Panc1 (cell line): ENCODE results near the gene MACROH2A1. TPM values are rescaled to one million over a fixed set of nuclear protein-coding genes. Genes with fewer than 3 reads are reported as not detected.

ENCODE experiments used
- ATAC-seq: fragments of 200-7000 bp; cut with Tn5 transposase; 2 replicates; pipeline ENCODE4 v1.9.1; 2020; ENCODE audit warnings: mild to moderate bottlenecking, moderate library complexity
- BruUV-seq: library from RNA; stranded (reverse); fragments of 400-500 nt; replicated peaks from 2 replicates; lab custom pipeline; 2021; lab: Mats Ljungman, UMichigan
- CTCF ChIA-PET: fragments of 300-600 bp; sonication (Branson Sonifier 250); formaldehyde crosslinking; loops from one replicate; lab custom pipeline; 2022; ENCODE audit warnings: antibody characterized with exemption; lab: Charles Lee
- POLR2A ChIA-PET: fragments of 300-600 bp; sonication (Branson Sonifier 250); formaldehyde crosslinking; loops from one replicate; lab custom pipeline; 2022; ENCODE audit warnings: antibody characterized with exemption; lab: Charles Lee
- DNase-seq: peaks from one replicate; pipeline ENCODE4 v3.0.0-alpha.2; 2010; ENCODE audit warnings: low read depth, low spot score
- H3K27ac ChIP-seq: 2 replicates; pipeline ENCODE4 v1.5.1; 2011; ENCODE audit warnings: mild to moderate bottlenecking, low read length, inconsistent platforms
- H3K27me3 ChIP-seq: fragments of 200-500 bp; sonication (Bioruptor generic); 2 replicates; pipeline ENCODE4 v1.6.0; 2014; ENCODE audit warnings: low read length, inconsistent platforms; ENCODE audit not compliant: control insufficient read depth, insufficient read depth
- H3K36me3 ChIP-seq: fragments of 200-500 bp; sonication (Bioruptor generic); 2 replicates; pipeline ENCODE4 v1.5.1; 2014; ENCODE audit warnings: inconsistent platforms, mild to moderate bottlenecking, low read length, moderate library complexity; ENCODE audit not compliant: control insufficient read depth, insufficient read depth
- H3K4me1 ChIP-seq: 2 replicates; pipeline ENCODE4 v1.5.1; 2011; ENCODE audit warnings: inconsistent platforms, mild to moderate bottlenecking, low read length, moderate library complexity; ENCODE audit not compliant: control insufficient read depth, insufficient read depth
- H3K4me3 ChIP-seq, 2 experiments: 2 replicates each; pipeline ENCODE4 v1.5.1; 2011 to 2012; ENCODE audit warnings: low read depth in 2 of 2, low read length in 2 of 2, mild to moderate bottlenecking in 2 of 2, inconsistent platforms in 1 of 2, moderate library complexity in 1 of 2
- H3K9me3 ChIP-seq: fragments of 200-500 bp; sonication (Bioruptor generic); 2 replicates; pipeline ENCODE4 v1.5.1; 2014; ENCODE audit warnings: low read depth, mild to moderate bottlenecking, inconsistent platforms, low read length, moderate library complexity; ENCODE audit not compliant: control insufficient read depth, insufficient read depth
- CTCF ChIP-seq: fragments of 450-650 bp; IDR thresholded peaks from 2 replicates; pipeline ENCODE4 v1.5.1; 2017; ENCODE audit warnings: mild to moderate bottlenecking
- POLR2AphosphoS5 ChIP-seq: IDR thresholded peaks from 2 replicates; pipeline ENCODE4 v1.6.1; 2012; ENCODE audit warnings: mild to moderate bottlenecking, low read depth, low read length, moderate library complexity
- REST ChIP-seq, 2 experiments: IDR thresholded peaks; 2 replicates each; pipeline ENCODE4 v1.6.1; 2011 to 2012; ENCODE audit warnings: low read depth in 2 of 2, control low read depth in 1 of 2, low read length in 1 of 2, mild to moderate bottlenecking in 1 of 2, moderate library complexity in 1 of 2; ENCODE audit not compliant: insufficient read depth in 1 of 2
- SIN3A ChIP-seq: IDR thresholded peaks from 2 replicates; pipeline ENCODE4 v1.6.1; 2012; ENCODE audit warnings: low read depth, mild to moderate bottlenecking, low read length, moderate library complexity, borderline replicate concordance; ENCODE audit not compliant: insufficient read depth
- TCF7L2 ChIP-seq: IDR thresholded peaks from 2 replicates; pipeline ENCODE4 v1.6.1; 2011; ENCODE audit warnings: mild to moderate bottlenecking, low read depth, low read length, inconsistent platforms
- in situ Hi-C: cut with HindIII; loops from 2 replicates; pipeline ENCODE4 v1.10.0; 2016; ENCODE audit warnings: low sequenced_read_pairs, low pct_unique_long_range_greater_than_20kb
- intact Hi-C: fragments of 100-400 bp; cut with micrococcal nuclease; formaldehyde crosslinking; loops from one replicate; pipeline ENCODE4 v1.10.0; 2022; ENCODE audit not compliant: unreplicated experiment
- total RNA-seq: library from RNA; stranded (reverse); gene quantifications from one replicate; pipeline ENCODE4 v1.2.1, GENCODE V29; 2021; ENCODE audit not compliant: unreplicated experiment

MACROH2A1 gene
- total RNA-seq, 1 experiment from 2014 or later: 162 TPM

GRCh38 chr5:135397084-135397483 lies 1.9 kb downstream of the MACROH2A1 start:
- TF ChIP-seq TCF7L2 (no peak), CTCF (no peak), REST (IDR thresholded peaks at IDR 0.05; ENCODE audit: insufficient read depth in 1 of 2, low read depth in 2 of 2, low read length in 1 of 2) (no peak), SIN3A (no peak), POLR2AphosphoS5 (no peak)
- no TSS peak for BruUV-seq
- ATAC-seq (no peak), DNase-seq (no peak)
- Histone ChIP-seq H3K27me3 (no peaks in the 10 kb centered on the region), H3K9me3 (no peaks in the 10 kb centered on the region), H3K27ac (no peak overlapping the region), H3K36me3 (peaks cover 5% of the 10 kb centered on the region; the same call in 1 of the 2 replicates), H3K4me1 (peaks cover 22% of the 10 kb centered on the region), H3K4me3 (no peak overlapping the region; a peak in 1 of 4 replicates)
- ChIA-PET POLR2A (no interaction called here), CTCF (no interaction called here)
- in situ Hi-C loops (no loop called here), intact Hi-C loops (no loop called here)

DNA sequence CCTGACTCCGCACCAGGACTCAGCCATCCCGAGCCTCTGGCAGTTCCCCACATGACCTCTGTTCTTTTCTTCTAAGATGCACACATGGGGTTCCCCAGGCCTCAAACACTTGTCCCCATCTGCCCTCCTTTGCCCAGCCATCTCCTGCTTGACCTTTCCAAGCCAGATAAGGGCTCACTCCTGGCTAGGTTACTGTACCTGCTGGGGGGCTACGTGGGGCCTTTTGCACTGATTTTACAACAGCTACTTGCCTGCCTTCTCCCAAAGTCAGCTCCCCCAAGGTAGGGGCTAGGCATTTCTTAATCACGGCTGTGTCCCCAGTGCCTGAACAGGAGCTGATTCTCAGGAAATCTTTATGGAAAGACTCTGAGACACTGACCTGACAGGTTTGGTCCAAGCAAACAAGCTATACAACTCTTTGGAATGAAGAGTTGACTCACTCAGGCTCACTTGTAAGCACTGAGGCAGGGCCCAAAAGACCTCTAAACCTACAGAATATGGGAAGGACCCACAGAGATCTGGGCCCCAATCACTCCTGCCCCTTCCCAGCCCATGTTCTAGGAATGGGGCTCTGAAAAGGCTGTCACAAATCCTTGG lies 2.5 kb downstream of the MACROH2A1 start:
- POLR2A ChIA-PET: no interaction called here
- DNase-seq: no peak

More for the DNA sequence above, 2.5 kb downstream of the MACROH2A1 start:
- intact Hi-C loops: no loop called here
- in situ Hi-C loops: no loop called here
- Histone ChIP-seq H3K4me1 (peaks cover 22% of the 10 kb centered on the region), H3K4me3 (no peak overlapping the region), H3K27me3 (no peaks in the 10 kb centered on the region), H3K27ac (no peak overlapping the region), H3K36me3 (peaks cover 5% of the 10 kb centered on the region; the same call in 1 of the 2 replicates), H3K9me3 (no peaks in the 10 kb centered on the region)
- no TSS peak for BruUV-seq
- ATAC-seq: no peak
- no peak for TF ChIP-seq SIN3A
- TF ChIP-seq TCF7L2: no peak
- no peak for TF ChIP-seq REST (IDR thresholded peaks at IDR 0.05; ENCODE audit: insufficient read depth in 1 of 2, low read depth in 2 of 2, low read length in 1 of 2)
- TF ChIP-seq CTCF: no peak
- TF ChIP-seq POLR2AphosphoS5: no peak
- CTCF ChIA-PET: no interaction called here
